Activated CD4-positive, alpha-beta T cell treated with anti-CD3 and anti-CD28 coated beads, Interleukin-2, Interleukin-6, amounts not matched to agents 100 ng/mL and 50 ng/mL, durations not matched to agents 16 hours and 8 hours (primary cell): ENCODE measurements around the gene TMOD1.
"Not testable (repeated sequence)": the region's sequence is repeated elsewhere in the genome, so short reads cannot be mapped to it uniquely, and the experiment has no call there.

ENCODE experiments used
- DNase-seq: peaks from one replicate; pipeline ENCODE4 v3.0.0-alpha.2; 2020

TMOD1 gene

DNA sequence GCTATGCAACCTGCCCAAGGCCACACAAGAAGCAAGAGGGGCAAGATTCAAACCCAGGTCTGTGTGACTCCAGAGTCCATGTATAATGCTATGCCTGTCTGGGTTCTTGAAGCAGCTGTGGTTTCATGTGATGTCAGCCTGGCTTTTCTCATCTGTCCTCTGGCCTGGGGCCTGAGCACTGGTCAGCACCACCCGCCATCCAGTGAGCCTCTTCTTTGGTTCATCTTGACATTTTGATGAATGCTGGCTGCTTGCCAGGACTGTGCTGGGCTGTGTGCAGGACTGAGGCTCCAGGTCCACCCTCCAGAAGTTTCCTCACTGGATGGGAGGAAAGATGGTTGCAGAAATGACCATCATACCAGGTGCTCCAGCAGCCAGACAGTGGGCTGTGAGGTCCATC lies 70.2 kb downstream of the TMOD1 start:
- DNase-seq: no peak

DNA sequence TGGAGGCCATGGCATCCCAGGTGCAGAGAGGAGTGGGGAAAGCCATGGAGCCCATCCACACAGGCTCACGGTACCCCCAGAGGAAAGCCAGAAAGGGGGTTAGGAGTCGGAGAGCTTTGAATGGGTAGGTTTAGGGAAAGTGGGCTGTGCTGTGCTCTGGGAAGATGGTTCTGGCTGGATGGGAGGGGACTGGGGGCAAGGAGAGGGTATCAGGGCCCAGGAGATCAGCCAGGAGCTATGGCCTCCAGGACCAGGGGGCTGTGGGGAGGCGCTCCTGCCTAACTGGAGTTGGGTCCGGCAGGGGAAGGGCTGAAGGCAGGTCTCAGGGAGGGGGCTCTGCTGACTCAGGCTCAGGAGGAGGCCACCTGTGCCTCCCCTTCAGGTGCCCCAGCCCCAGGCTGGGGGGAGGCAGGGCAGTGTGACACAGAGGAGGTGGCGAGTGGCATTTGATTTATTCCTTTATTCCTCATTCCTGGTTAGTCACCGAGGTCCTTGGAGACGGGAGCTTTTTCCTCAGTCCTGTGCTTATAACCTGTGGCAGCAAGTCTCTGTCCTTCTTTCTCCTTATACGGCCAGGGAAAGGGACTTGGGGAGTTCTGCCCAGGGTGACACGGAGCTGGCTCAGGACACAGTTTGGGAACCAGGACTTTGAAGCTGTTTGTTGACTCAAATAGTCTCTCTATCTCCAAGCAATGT lies 70.9 kb downstream of the TMOD1 start:
- DNase-seq: no peak

DNA sequence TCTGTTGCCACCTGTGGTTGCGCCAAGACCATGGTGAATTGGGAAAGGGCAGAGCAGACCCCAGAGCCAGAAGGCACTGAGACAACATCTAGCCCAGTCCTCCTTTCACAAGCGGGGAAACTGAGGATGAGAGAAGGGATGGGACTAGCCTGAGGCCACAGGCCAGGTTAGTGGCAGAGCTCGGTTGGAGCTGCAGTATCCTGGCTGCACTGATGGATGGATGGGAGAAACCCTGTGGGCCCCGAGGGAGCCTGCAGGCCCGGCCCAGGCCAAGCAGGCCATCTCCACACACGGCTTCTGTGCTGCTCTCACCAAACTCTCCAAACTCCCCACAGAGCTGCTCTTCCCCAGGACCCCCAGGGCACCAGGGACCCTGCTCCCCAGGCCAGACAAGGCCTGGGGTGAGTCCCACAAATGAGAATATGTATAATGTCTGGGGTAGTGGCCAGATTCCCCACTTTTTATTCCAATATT lies 71.5 kb downstream of the TMOD1 start:
- DNase-seq: no peak

DNA sequence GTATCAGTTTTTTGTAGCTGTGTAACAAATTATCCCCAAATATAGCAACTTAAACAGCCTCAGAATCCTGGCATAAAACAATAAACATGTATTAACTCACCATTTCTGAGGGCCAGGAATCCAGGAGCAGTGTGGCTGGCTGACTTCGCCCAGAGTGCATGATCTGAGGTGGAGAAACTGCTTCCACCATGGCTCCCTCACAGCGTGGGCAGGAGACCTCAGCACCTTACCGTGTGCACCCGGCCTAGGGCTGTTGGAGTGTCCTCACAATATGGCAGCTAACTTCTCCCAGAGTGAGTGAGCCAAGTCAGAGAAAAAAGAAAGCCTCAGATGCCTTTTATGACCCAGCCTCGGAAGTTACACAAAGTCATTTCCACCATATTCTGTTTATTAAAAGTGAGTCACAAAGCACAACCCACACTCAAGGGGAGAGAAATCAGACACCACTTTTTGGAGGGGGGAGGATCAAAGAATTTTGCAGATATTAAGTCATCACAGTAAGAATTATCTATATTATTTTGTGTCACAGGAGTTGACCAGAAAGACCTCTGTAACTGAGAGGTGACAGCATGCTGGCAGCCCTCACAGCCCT lies 72.1 kb downstream of the TMOD1 start:
- no peak for DNase-seq

DNA sequence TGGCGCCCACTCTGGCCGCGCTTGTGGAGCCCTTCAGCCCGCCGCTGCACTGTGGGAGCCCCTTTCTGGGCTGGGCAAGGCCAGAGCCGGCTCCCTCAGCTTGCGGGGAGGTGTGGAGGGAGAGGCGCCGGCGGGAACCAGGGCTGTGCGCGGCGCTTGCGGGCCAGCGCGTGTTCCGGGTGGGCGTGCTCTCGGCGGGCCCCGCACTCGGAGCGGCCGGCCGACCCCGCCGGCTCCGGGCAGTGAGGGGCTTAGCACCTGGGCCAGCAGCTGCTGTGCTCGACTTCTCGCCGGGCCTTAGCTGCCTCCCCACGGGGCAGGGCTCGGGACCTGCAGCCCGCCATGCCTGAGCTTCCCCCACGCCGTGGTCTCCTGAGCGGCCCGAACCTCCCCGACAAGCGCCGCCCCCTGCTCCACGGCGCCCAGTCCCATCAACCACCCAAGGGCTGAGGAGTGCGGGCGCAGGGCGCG lies 72.7 kb downstream of the TMOD1 start:
- not testable (repeated sequence) for DNase-seq

DNA sequence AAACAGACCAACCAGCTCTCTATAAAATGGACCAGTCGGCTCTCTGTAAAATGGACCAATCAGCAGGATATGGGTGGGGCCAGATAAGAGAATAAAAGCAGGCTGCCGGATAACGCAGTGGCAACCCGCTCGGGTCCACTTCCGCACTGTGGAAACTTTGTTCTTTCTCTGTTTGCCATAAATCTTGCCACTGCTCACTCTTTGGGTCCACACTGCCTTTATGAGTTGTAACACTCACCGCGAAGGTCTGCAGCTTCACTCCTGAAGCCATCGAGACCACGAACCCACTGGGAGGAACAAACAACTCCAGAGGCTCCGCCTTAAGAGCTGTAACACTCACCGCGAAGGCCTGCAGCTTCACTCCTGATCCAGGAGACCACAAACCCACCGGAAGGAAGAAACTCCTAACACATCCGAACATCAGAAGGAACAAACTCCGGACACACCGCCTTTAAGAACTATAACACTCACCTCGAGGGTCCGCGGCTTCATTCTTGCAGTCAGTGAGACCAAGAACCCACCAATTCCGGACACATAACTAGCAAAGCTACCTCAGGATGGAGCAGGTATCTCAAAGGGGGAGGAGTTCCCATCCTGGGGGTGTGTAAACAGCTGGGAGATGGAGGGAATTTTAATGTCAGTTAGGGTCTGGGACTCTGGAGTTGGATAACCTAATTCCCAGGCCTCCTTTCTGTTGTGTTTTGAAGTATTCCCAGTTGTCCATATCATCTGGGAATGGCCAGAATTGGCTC lies 73.6 kb downstream of the TMOD1 start:
- DNase-seq: peak; percentile 16

DNA sequence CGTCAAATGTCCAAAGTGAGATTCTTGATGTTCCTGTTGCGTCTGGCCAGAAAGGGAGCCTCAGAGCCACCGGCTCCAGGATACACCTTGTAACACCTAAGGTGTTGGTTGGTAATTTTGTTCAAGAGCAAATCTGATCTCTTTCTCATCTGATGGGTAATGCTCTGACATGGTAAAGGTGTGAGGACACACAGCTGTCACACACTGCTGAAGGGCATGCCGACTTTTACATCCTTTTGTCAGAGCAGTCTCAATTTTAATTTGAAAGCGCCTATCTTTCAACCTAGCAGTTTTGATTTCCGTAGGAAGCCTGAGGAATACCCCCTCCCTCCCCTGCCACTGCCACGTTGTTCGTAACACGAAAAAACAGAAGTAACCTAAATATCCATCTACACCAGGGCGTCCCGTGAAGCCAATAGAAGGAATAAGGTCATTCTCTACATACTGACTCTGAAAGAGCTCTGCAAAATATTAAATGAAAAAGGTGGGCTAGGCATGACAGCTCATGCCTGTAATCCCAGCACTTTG lies 74.3 kb downstream of the TMOD1 start:
- DNase-seq: no peak

DNA sequence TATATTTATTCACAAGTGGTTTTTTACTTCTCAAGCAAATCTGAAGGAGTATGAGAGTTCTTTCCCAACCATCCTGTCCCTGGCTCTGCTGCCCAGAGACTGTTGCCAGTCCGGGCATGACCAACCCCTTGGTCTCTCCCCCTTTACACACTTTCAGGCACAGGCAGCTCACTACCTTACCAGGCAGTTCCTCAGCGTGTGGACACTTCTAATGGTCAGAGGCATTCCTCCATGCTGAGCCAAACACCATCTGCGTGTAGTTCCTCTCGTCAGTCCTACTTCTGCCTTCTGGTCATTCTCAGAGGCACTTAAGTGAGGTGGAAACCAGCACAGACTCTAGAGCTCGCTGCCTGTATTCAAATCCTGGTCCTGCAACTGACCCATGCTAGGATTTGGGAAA lies 75.6 kb downstream of the TMOD1 start:
- DNase-seq: no peak

DNA sequence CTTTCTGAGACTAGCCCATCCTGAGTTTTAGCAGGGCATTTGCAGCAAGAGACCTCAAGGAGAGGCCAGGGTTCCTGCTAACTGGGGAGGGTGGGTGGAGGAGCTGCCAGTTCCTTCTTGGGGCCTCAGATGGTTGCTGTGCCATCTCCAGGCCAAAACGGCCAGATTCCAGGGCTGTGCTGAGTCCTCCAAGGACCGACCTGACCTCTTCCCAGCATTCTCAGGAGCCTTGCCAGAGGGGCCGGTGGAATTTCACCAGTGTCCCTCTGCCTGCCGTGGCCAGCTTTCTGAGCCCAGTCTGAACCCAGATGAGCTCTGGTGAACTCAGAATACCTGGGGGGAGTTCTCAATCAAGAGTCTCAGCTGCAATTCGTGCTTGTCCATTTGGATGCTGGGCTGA lies 77.4 kb downstream of the TMOD1 start:
- DNase-seq: no peak

DNA sequence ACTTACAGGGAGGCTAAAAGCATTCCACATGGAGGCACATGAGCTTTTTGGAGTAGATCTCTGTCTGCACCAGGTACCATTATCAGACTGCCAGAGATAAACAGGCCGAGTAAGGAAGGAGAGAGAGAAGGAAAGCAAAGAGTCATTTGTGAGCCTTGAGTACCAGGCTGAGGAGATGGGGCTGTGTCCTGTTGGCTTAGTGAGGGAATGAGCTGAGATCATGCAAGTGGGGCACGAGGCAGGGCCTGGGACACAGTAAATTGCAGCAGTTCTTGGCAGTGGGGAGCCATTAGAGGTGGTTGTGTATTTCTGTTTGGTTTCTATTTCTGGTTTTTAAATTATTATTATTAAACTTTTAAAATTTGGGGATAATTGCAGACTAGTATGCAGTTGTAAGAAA lies 78.4 kb downstream of the TMOD1 start:
- DNase-seq: no peak

DNA sequence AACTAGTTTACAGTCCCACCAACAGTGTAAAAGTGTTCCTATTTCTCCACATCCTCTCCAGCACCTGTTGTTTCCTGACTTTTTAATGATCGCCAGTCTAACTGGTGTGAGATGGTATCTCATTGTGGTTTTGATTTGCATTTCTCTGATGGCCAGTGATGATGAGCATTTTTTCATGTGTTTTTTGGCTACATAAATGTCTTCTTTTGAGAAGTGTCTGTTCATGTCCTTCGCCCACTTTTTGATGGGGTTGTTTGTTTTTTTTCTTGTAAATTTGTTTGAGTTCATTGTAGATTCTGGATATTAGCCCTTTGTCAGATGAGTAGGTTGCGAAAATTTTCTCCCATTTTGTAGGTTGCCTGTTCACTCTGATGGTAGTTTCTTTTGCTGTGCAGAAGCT lies 80.1 kb downstream of the TMOD1 start:
- DNase-seq: not testable (repeated sequence)

DNA sequence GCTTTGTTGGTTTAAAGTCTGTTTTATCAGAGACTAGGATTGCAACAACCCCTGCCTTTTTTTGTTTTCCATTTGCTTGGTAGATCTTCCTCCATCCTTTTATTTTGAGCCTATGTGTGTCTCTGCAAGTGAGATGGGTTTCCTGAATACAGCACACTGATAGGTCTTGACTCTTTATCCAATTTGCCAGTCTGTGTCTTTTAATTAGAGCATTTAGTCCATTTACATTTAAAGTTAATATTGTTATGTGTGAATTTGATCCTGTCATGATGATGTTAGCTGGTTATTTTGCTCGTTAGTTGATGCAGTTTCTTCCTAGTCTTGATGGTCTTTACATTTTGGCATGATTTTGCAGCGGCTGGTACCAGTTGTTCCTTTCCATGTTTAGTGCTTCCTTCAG lies 83.3 kb downstream of the TMOD1 start:
- DNase-seq: not testable (repeated sequence)

DNA sequence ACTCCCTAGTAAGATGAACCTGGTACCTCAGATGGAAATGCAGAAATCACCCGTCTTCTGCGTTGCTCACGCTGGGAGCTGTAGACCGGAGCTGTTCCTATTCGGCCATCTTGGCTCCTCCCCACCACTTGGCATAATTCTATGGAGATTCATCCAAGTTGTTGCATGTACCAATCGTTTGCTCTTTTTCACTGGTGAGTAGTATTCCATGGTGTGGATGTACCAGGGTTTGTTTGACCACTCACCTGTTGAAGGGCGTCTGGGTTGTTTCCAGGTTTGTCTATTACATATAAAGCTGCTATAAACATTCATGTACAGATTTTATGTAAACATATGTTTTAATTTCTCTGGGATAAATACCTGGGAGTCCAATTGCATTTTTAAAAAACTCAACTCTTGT lies 85.4 kb downstream of the TMOD1 start:
- DNase-seq: not testable (repeated sequence)

DNA sequence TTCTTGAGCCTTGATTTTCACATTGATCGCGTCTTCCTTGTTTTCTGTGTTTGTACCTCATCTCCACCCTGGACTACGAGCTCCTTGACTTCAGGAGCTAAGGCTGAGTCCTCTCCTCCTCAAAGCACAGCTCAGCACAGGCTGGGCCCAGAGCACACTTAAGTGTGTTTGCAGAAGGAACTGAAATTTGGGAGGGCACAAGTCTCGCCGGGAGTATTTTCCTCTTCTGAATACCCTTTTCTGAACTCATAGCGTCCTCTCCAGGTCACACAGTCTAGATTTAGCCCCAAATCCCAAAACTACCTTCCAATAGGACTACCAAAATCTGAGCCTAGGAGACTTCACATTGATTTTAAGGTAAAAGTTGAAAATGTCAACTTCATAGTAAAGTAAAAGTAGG lies 90.1 kb downstream of the TMOD1 start:
- DNase-seq: no peak

DNA sequence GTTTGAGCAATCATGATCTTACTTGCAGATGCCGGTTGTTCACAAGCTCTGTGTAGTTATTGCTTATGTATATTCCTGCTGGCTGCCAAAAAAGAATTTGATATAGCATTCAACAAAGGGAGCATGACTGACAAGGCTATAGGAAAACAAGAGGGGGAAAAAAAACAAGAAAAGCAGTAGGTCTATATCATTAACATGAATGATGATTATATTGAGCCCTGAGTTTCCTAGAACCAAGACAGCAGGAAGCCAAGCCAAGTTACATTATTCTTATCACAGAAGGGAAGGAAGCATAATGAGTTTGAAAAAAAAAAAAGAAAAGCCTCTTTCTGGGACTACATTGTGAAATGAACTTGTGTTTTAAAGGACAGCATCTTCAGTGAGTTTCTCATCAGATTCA lies 90.7 kb downstream of the TMOD1 start:
- no peak for DNase-seq

DNA sequence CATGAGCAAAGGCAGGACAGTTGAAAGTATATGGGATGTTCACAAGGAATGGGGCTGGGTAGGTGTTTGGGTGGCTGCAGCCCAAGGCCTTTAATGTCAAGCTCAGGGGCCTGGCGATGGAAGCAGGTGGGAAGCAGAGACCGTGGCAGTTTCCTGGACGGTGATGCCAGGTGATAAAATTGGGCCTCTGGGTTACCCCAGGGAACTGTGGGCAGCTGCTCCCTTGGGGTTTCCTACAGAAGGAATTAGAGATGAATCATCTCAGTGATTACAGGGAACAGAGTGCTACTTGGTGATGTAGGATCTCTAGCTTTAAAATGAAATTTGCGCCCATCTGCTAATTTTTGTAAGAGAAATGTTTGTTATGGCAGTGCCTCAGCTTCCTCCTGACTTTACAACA lies 92.5 kb downstream of the TMOD1 start:
- DNase-seq: no peak

DNA sequence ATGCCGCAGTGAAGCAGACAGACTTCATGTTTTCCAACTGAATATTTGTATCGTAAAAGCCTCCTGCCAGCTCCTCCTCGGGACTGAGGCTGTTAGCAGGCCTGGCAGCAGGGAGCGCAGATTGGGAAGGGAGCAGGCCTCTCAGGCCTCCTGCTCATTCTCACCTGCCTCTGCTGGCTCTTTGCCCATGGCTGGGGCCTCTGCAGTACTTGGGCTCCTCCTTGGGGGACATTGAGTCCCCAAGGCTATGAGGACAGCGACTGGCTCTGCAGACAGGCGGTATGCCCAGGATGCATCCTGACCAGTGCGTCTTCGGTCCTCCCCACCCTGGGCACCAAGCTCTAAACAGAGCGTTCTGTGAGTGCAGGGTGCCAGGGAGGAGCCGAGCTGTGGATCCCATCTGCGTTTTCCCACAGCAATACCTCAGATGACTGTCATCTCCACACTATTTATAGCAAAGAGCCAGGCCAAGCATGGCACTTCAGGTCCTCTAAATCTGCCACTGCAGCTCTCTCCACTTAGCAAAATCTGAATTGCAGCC lies 93.0 kb downstream of the TMOD1 start:
- DNase-seq: no peak

DNA sequence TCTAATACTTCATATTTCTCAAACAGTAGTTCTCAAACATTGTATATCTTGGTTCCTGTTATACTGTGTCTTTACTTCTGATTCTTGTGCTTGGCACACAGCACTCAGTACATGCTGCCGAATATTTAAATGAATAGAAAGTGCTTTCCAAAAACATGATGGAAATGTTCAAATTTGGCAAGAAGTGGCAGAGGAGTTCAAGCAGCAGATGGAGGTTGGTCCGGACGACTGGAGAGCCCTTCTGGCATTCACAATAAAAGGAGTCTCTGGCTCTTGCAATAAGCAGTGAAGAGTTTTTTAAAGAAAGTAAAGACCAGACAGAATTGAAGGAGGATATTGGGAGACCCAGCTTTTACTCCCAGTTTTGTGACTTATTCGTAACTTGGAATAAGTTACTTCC lies 95.4 kb downstream of the TMOD1 start:
- no peak for DNase-seq

DNA sequence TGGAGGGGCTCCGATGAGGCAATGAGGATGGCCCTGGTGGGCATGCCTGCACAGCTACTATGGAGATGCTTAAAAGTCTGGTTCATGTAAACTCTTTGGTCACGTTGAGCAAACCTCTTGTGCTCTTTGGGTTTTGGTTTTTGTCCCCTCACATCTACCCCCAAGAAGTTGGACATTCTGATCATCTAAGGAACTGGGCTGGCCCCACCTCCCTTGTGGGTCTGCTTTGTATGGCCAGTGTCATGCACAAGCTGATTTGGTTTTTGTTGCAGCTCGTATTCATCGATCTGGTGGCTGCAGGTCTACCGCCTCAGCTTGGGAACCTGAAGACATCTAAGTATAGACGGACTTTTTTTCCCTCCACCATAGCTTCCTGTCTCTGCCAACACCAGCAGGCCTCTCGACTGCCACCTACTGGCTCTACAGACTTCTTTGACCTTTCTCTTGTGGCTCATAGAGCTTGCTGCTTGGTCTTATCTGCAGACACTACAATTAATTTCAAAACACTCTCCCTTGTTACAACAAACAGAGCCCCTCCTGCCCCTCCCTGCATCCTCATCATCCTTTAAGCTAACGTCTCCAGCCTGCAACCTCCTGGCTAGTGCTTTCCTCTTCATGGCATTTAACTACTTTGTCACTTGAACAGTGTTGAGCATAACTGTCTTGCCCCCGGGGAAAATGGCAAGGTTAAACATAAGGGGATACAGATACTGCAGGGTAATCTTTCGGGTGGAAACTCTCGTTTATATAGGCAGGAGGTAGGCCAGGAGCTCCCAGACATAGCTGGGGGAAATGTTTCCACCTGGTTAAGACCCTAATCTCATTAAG lies 97.2 kb downstream of the TMOD1 start:
- peak; percentile 85 for DNase-seq

DNA sequence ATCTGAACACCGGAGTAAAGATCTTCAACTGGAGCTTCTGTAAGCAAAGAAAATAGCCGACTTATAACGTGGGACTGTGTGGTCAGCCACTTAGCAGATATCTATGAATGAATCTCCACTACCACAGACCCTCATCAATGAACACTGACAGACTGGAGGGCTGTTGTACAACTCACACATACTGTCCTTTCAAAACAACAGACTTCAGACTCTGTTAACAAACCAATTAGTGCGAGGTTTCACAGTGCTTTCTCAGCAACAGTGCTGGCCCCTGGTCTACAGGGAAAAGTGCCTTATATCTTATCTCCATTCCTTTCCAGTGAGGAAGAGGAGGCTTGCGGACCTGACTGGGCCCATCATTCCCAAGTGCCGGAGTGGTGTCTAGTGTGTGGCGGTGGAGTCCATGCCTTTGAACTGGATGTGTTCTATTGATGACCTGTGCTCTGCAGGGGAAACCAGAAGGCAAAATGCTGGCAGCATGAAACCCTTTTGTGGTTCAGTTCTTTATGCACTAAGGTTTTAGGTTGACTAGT lies 97.9 kb downstream of the TMOD1 start:
- no peak for DNase-seq

DNA sequence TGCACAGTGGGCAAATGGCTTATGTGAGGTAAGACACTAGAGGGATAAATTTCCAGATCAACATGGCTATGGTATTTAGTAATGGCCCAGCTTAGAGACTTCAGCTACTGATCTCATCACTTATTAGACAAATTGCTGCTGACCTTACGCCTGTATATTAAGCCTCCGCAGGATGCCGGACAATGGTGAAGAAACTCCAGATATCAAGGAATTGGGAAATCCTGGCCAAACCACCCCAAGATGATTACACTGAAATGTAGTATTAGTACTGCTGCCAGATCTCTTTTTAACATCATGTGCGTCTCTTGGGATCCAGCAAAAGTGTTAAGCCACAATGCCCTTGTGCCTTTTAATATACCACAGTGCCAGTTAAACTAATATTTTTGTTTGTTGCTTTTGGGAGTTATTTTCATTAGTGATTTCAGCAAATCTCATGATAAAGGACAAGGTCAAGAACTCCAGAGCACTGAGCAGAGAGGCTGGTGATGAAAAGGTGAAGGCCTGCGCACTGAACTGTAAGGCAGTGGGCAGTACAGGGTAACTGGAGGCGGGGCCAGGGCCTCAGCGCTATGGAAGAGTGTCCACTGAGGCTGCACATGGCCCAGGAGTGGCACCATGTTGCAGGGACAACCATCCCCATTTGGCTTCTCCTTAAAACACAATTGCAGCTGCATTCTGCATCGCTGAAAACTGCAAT lies 99.2 kb downstream of the TMOD1 start:
- no peak for DNase-seq
